GM12878 (cell line): Measurements from ENCODE around the gene TDP2. TPM values are rescaled to one million over a fixed set of nuclear protein-coding genes. Genes with fewer than 3 reads are reported as not detected.

Experiments used
- ATAC-seq: fragments of 200-7000 bp; cut with Tn5 transposase; 3 replicates; pipeline ENCODE4 v1.9.1; 2020; ENCODE audit warnings: mild to moderate bottlenecking, moderate library complexity
- BruUV-seq: library from RNA; stranded (reverse); fragments of 400-500 nt; replicated peaks from 2 replicates; lab custom pipeline; 2021; lab: Mats Ljungman, UMichigan
- CTCF ChIA-PET: fragments of 300-600 bp; sonication (Branson Sonifier 250); formaldehyde crosslinking; extraction: SDS; loops from one replicate; lab custom pipeline; 2021; ENCODE audit warnings: inconsistent platforms; lab: Yijun Ruan, JAX
- POLR2A ChIA-PET: fragments of 350-600 bp; formaldehyde crosslinking; extraction: SDS; loops from one replicate; lab custom pipeline; 2021; ENCODE audit warnings: inconsistent platforms; lab: Charles Lee
- RAD21 ChIA-PET: fragments of 300-600 bp; sonication (Branson Sonifier 250); formaldehyde crosslinking; loops from one replicate; lab custom pipeline; 2023; ENCODE audit warnings: antibody characterized with exemption; ENCODE audit not compliant: unreplicated experiment; lab: Charles Lee
- SMC1A ChIA-PET: fragments of 300-600 bp; sonication (Branson Sonifier 250); formaldehyde crosslinking; loops from one replicate; lab custom pipeline; 2023; ENCODE audit not compliant: unreplicated experiment, uncharacterized antibody; lab: Charles Lee
- DNase-seq: peaks from one replicate; pipeline ENCODE4 v3.0.0-alpha.2; 2011; ENCODE audit warnings: low read depth, low spot score
- FAIRE-seq: peaks from 3 replicates; lab custom pipeline; 2011; peaks lifted over from hg19 to GRCh38; lab: Jason Lieb, UNC
- H2AFZ ChIP-seq: 2 replicates; pipeline ENCODE4 v1.6.0; 2011; ENCODE audit warnings: low read depth, low read length, control low read depth; ENCODE audit not compliant: control insufficient read depth
- H3K27ac ChIP-seq: 2 replicates; pipeline ENCODE4 v1.5.1; 2011; ENCODE audit warnings: control low read depth; ENCODE audit not compliant: control insufficient read depth, insufficient read depth
- H3K27me3 ChIP-seq, 2 experiments: replicated peaks in 1 of 2; 2 replicates each; pipeline versions ENCODE4 v1.6.0 to v1.6.1; 2011; ENCODE audit warnings: low read length in 1 of 2; ENCODE audit not compliant: control insufficient read depth in 2 of 2, insufficient read depth in 2 of 2
- H3K36me3 ChIP-seq, 2 experiments: 2 replicates each; pipeline ENCODE4 v1.5.1; 2011; ENCODE audit warnings: low read length in 1 of 2; ENCODE audit not compliant: control insufficient read depth in 2 of 2, insufficient read depth in 2 of 2
- H3K4me1 ChIP-seq: 2 replicates; pipeline ENCODE4 v1.6.1; 2011; ENCODE audit warnings: mild to moderate bottlenecking, low read length, moderate library complexity, mixed read lengths; ENCODE audit not compliant: control insufficient read depth, insufficient read depth
- H3K4me2 ChIP-seq: 2 replicates; pipeline ENCODE4 v1.6.0; 2011; ENCODE audit warnings: control low read depth; ENCODE audit not compliant: control insufficient read depth, insufficient read depth
- H3K4me3 ChIP-seq: fragments of 200-600 bp; sonication (generic); 2 replicates; pipeline ENCODE4 v1.5.1; 2016
- H3K79me2 ChIP-seq: 2 replicates; pipeline ENCODE4 v1.6.0; 2011; ENCODE audit warnings: low read length; ENCODE audit not compliant: control insufficient read depth, insufficient read depth
- H3K9ac ChIP-seq: 2 replicates; pipeline ENCODE4 v1.8.0; 2011; ENCODE audit warnings: low read length, control low read depth, mixed read lengths; ENCODE audit not compliant: control insufficient read depth, insufficient read depth
- H3K9me3 ChIP-seq: replicated peaks from 3 replicates; pipeline ENCODE4 v1.5.1; 2011; ENCODE audit warnings: mild to moderate bottlenecking, low read length; ENCODE audit not compliant: control insufficient read depth, insufficient read depth
- H4K20me1 ChIP-seq: 2 replicates; pipeline ENCODE4 v1.6.0; 2011; ENCODE audit not compliant: control insufficient read depth, insufficient read depth
- BRCA1 ChIP-seq: IDR thresholded peaks from 2 replicates; pipeline ENCODE4 v1.6.1; 2011; ENCODE audit warnings: low read depth, low read length, improper control_type of control experiment
- CHD1 ChIP-seq: IDR thresholded peaks from 2 replicates; pipeline ENCODE4 v1.6.1; 2012; ENCODE audit warnings: low read depth, low read length, improper control_type of control experiment
- CHD4 ChIP-seq: fragments of 200-600 bp; sonication (generic); IDR thresholded peaks from 2 replicates; pipeline ENCODE4 v1.6.1; 2016; ENCODE audit warnings: mild to moderate bottlenecking
- EP300 ChIP-seq, 2 experiments: fragments of 150-350 bp in 1 of 2; IDR thresholded peaks; 2 replicates each; pipeline ENCODE4 v1.6.1; 2011 to 2012; ENCODE audit warnings: low read depth in 2 of 2, low read length in 2 of 2, borderline replicate concordance in 1 of 2, improper control_type of control experiment in 1 of 2, inconsistent platforms in 1 of 2; ENCODE audit not compliant: control insufficient read depth in 1 of 2
- IRF3 ChIP-seq: fragments of 450-650 bp; IDR thresholded peaks from 2 replicates; pipeline ENCODE4 v1.6.1; 2014; ENCODE audit warnings: mild to moderate bottlenecking
- IRF4 ChIP-seq: IDR thresholded peaks from 2 replicates; pipeline ENCODE4 v1.6.1; 2011; ENCODE audit warnings: low read depth, low read length
- KAT2A ChIP-seq: conservative IDR thresholded peaks from 2 replicates; pipeline ENCODE4 v1.6.1; 2011; ENCODE audit warnings: low read depth, low read length; ENCODE audit not compliant: control insufficient read depth
- MTA2 ChIP-seq: fragments of 450-650 bp; IDR thresholded peaks from 2 replicates; pipeline ENCODE4 v1.6.1; 2016; ENCODE audit warnings: low read depth, mild to moderate bottlenecking, moderate library complexity
- MTA3 ChIP-seq: IDR thresholded peaks from 2 replicates; pipeline ENCODE4 v1.6.1; 2012; ENCODE audit warnings: low read length, inconsistent platforms, borderline replicate concordance
- NR2F1 ChIP-seq: fragments of 450-650 bp; conservative IDR thresholded peaks from 2 replicates; pipeline ENCODE4 v1.6.1; 2017; ENCODE audit warnings: mild to moderate bottlenecking
- SIN3A ChIP-seq: IDR thresholded peaks from 2 replicates; pipeline ENCODE4 v1.6.1; 2012; ENCODE audit warnings: low read depth, low read length, improper control_type of control experiment
- SIX5 ChIP-seq: IDR thresholded peaks from 2 replicates; pipeline ENCODE4 v1.6.1; 2011; ENCODE audit warnings: mild to moderate bottlenecking, low read depth, low read length, moderate library complexity; ENCODE audit not compliant: severe bottlenecking
- SMAD5 ChIP-seq: IDR thresholded peaks from 2 replicates; pipeline ENCODE4 v1.6.1; 2016; ENCODE audit warnings: antibody characterized with exemption, low read depth
- STAT1 ChIP-seq: fragments of 450-650 bp; conservative IDR thresholded peaks from 2 replicates; pipeline ENCODE4 v1.6.1; 2014; ENCODE audit warnings: antibody characterized with exemption, mild to moderate bottlenecking
- USF1 ChIP-seq: IDR thresholded peaks from 2 replicates; pipeline ENCODE4 v1.6.1; 2011; ENCODE audit warnings: borderline replicate concordance, low read depth, mild to moderate bottlenecking, moderate library complexity, mixed read lengths, low read length; ENCODE audit not compliant: insufficient read depth; ENCODE audit errors: extremely low read length
- YBX1 ChIP-seq: fragments of 450-650 bp; IDR thresholded peaks from 2 replicates; pipeline ENCODE4 v1.6.1; 2016; ENCODE audit warnings: antibody characterized with exemption
- ZBTB40 ChIP-seq: fragments of 450-650 bp; IDR thresholded peaks from 2 replicates; pipeline ENCODE4 v1.6.1; 2016; ENCODE audit warnings: mild to moderate bottlenecking, moderate library complexity, borderline replicate concordance
- ZSCAN29 ChIP-seq: fragments of 450-650 bp; IDR thresholded peaks from 2 replicates; pipeline ENCODE4 v1.6.1; 2017; ENCODE audit warnings: mild to moderate bottlenecking, moderate library complexity
- WGBS: methylation state at CpG from one replicate; pipeline ENCODE4 v1.1.6; 2016; ENCODE audit warnings: low lambda C conversion rate; ENCODE audit not compliant: insufficient replicate concordance, insufficient coverage; ENCODE audit errors: missing lambda C conversion rate; 5-methylcytosine and 5-hydroxymethylcytosine counted together
- in situ Hi-C: fragments of 300-500 bp; cut with MboI; formaldehyde crosslinking; loops from 9 replicates; pipeline ENCODE4 v1.14.3; 2018; ENCODE audit warnings: mixed read lengths
- intact Hi-C: fragments of 100-400 bp; cut with micrococcal nuclease; formaldehyde crosslinking; loops from one replicate; pipeline ENCODE4 v1.14.2; 2022; ENCODE audit not compliant: unreplicated experiment
- polyA plus RNA-seq, 11 experiments: library from polyadenylated mRNA; depleted of rRNA in 4 of 11; unstranded in 6 of 11; stranded (reverse) in 5 of 11; fragments of >200 nt; fragmentation: Nextera tagmentation in 4 of 11; fragmentation: Illumina TruSeq in 1 of 11; extraction: Ambion mirVana in 4 of 11; extraction: Trizol in 1 of 11; gene quantifications; 1 replicate in 1 of 11; 2 replicates in 10 of 11; pipeline versions ENCODE4 v1.2.1 to v1.2.3, GENCODE V29; 2011 to 2016; ENCODE audit warnings: inconsistent platforms in 2 of 11, missing spikeins in 2 of 11, low read depth in 1 of 11
- total RNA-seq, 4 experiments: library from RNA; depleted of rRNA in 3 of 4; stranded (reverse); fragments of >200 nt in 3 of 4; fragmentation: Illumina TruSeq in 1 of 4; extraction: Trizol in 1 of 4; gene quantifications; 2 replicates each; pipeline versions ENCODE4 v1.2.1 to v1.2.3, GENCODE V29; 2013 to 2021
- TF ChIP-seq, protein P1 (sequence below): IDR thresholded peaks from 2 replicates; pipeline ENCODE4 v1.6.1; 2012; ENCODE audit warnings: low read depth, low read length, improper control_type of control experiment

Gene TDP2
- total and polyA plus RNA-seq, 10 of the 15 experiments (the other 5 are each of a cell fraction or from before 2014, with no cell fraction given), result 24.4 to 53.3 (median 38.8) TPM

GRCh38 chr6:24614043-24614420 is 52.7 kb downstream of the TDP2 start:
- Histone ChIP-seq H3K27ac (no peak overlapping the region), H3K4me1 (no peaks in the 10 kb centered on the region), H3K36me3 (no peaks in the 10 kb centered on the region), H3K27me3 (peaks cover 0 to 1% of the 10 kb centered on the region in 2 experiments; a peak in 1 of 4 replicates), H3K79me2 (no peaks in the 10 kb centered on the region), H3K9ac (no peak overlapping the region), H2AFZ (no peak overlapping the region), H3K4me2 (no peak overlapping the region), H4K20me1 (no peaks in the 10 kb centered on the region), H3K9me3 (no peaks in the 10 kb centered on the region), H3K4me3 (no peak overlapping the region)
- ChIA-PET SMC1A (no interaction called here), POLR2A (no interaction called here), CTCF (interaction anchor here (0.9 to 1.6 kb wide), 2 partner anchors 22 to 30 kb away, joined by 4 read pairs; no protein-coding TSS in a partner anchor), RAD21 (interaction anchor here (0.7 kb wide), 1 partner anchor 41 kb away, joined by 3 read pairs; no protein-coding TSS in a partner anchor)
- in situ Hi-C loops (no loop called here), intact Hi-C loops (no loop called here)
- no peak for ATAC-seq
- BruUV-seq, result no TSS peak
- no peak for FAIRE-seq
- DNase-seq, result no peak
- 53% methylated on average over 7 of the region's 7 CpGs for WGBS
- TF ChIP-seq USF1 (no peak), EP300 (IDR thresholded peaks at IDR 0.05; ENCODE audit: borderline replicate concordance in 1 of 2, control insufficient read depth in 1 of 2, low read depth in 2 of 2, low read length in 2 of 2) (no peak), CHD1 (no peak), NR2F1 (no peak), IRF3 (no peak), IRF4 (no peak), SIX5 (no peak), MTA3 (no peak), STAT1 (no peak), SMAD5 (no peak), ZSCAN29 (no peak), YBX1 (no peak), CHD4 (no peak), KAT2A (no peak), MTA2 (no peak), BRCA1 (no peak), SIN3A (no peak), ZBTB40 (no peak)
- TF ChIP-seq, protein P1, sequence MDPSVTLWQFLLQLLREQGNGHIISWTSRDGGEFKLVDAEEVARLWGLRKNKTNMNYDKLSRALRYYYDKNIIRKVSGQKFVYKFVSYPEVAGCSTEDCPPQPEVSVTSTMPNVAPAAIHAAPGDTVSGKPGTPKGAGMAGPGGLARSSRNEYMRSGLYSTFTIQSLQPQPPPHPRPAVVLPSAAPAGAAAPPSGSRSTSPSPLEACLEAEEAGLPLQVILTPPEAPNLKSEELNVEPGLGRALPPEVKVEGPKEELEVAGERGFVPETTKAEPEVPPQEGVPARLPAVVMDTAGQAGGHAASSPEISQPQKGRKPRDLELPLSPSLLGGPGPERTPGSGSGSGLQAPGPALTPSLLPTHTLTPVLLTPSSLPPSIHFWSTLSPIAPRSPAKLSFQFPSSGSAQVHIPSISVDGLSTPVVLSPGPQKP, result no peak
